WERI-Rb-1 (cell line): ENCODE data around the gene EPB41L2.
A peak's percentile ranks its signal among the peaks of the same experiment; 100 is the strongest.
"Not testable (repeated sequence)": the region's sequence is repeated elsewhere in the genome, so short reads cannot be mapped to it uniquely, and the experiment has no call there.

ENCODE experiments used
- DNase-seq: peaks from one replicate; pipeline ENCODE4 v3.0.0-alpha.2; 2020
- H3K27ac ChIP-seq: fragments of 250-450 bp; sonication (Bioruptor Pico); 2 replicates; pipeline ENCODE4 v1.5.1; 2020; ENCODE audit warnings: mild to moderate bottlenecking, moderate library complexity
- H3K27me3 ChIP-seq: fragments of 250-450 bp; sonication (Bioruptor Pico); 2 replicates; pipeline ENCODE4 v1.5.1; 2021; ENCODE audit warnings: mild to moderate bottlenecking, low read depth, moderate library complexity; ENCODE audit not compliant: insufficient read depth, severe bottlenecking
- H3K36me3 ChIP-seq: fragments of 250-450 bp; sonication (Bioruptor Pico); 2 replicates; pipeline ENCODE4 v1.5.1; 2020; ENCODE audit warnings: mild to moderate bottlenecking, moderate library complexity
- H3K4me3 ChIP-seq: 2 replicates; pipeline ENCODE4 v1.5.1; 2011; ENCODE audit warnings: low read depth, mild to moderate bottlenecking, control low read depth, low read length
- H3K9me3 ChIP-seq: fragments of 250-450 bp; sonication (Bioruptor Pico); 2 replicates; pipeline ENCODE4 v1.5.1; 2021; ENCODE audit warnings: mild to moderate bottlenecking, moderate library complexity; ENCODE audit not compliant: severe bottlenecking
- TF ChIP-seq, protein P1 (sequence below): IDR thresholded peaks from 2 replicates; pipeline ENCODE4 v1.5.1; 2011; ENCODE audit warnings: low read depth, mild to moderate bottlenecking, control low read depth, inconsistent platforms, low read length

The EPB41L2 gene

DNA sequence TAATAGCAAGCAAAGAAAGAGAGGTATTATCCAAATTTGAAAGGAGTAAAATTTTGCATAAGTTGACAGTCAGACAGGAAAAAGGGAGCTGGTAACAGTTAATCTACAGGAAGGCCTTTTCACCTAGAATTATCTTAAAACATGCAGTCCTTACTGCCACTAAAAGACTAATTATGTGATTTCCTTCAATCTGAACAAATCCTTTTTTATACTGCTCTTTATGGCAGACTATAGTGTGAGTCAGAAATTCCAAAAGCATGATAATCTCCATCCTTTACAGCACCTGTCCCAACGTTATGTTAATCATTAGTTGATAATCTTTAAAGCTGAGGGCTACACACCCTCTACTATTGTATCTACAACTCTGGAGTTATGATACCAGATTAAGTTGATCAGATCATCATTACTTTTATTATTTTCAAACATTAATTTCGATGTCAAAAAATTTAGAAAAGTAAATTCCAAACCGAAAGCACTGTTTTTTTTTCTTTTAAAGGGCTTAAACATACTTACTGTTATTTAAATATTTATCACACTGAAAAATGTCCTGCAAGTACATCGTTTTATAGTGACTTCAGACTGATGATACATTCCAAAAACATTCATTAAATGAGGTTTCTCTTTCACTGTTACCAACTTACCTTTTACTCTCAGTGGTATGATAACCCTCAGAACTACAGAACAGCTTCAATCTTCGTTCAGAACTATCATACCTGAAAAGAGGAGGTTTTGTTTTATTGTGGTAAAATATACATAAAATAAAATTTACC is 39.1 kb upstream of the EPB41L2 start:
- TF ChIP-seq, protein P1, sequence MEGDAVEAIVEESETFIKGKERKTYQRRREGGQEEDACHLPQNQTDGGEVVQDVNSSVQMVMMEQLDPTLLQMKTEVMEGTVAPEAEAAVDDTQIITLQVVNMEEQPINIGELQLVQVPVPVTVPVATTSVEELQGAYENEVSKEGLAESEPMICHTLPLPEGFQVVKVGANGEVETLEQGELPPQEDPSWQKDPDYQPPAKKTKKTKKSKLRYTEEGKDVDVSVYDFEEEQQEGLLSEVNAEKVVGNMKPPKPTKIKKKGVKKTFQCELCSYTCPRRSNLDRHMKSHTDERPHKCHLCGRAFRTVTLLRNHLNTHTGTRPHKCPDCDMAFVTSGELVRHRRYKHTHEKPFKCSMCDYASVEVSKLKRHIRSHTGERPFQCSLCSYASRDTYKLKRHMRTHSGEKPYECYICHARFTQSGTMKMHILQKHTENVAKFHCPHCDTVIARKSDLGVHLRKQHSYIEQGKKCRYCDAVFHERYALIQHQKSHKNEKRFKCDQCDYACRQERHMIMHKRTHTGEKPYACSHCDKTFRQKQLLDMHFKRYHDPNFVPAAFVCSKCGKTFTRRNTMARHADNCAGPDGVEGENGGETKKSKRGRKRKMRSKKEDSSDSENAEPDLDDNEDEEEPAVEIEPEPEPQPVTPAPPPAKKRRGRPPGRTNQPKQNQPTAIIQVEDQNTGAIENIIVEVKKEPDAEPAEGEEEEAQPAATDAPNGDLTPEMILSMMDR, result no peak
- H3K4me3 ChIP-seq, result no peak overlapping the region
- H3K27me3 ChIP-seq, result no peaks in the 10 kb centered on the region
- no peaks in the 10 kb centered on the region for H3K9me3 ChIP-seq
- no peak for DNase-seq
- no peak overlapping the region for H3K27ac ChIP-seq
- no peaks in the 10 kb centered on the region for H3K36me3 ChIP-seq

- Histone ChIP-seq H3K27ac (no peak overlapping the region), H3K36me3 (no peaks in the 10 kb centered on the region), H3K9me3 (no peaks in the 10 kb centered on the region), H3K4me3 (no peak overlapping the region), H3K27me3 (no peaks in the 10 kb centered on the region)
- DNase-seq, result no peak
- TF ChIP-seq, protein P1, result no peak
Measured at GRCh38 chr6:131096786-131097185, 33.7 kb upstream of the EPB41L2 start.

GRCh38 chr6:131093334-131093733 is 30.3 kb upstream of the EPB41L2 start:
- H3K27ac ChIP-seq, result no peak overlapping the region
- no peak overlapping the region for H3K4me3 ChIP-seq
- DNase-seq, result no peak
- no peaks in the 10 kb centered on the region for H3K9me3 ChIP-seq
- TF ChIP-seq, protein P1, result no peak
- H3K36me3 ChIP-seq, result no peaks in the 10 kb centered on the region
- no peaks in the 10 kb centered on the region for H3K27me3 ChIP-seq

- not testable (repeated sequence) for H3K27me3 ChIP-seq, DNase-seq, H3K9me3 ChIP-seq, H3K4me3 ChIP-seq, H3K36me3 ChIP-seq, H3K27ac ChIP-seq
Measured at GRCh38 chr6:131091944-131092343, 28.9 kb upstream of the EPB41L2 start.

DNA sequence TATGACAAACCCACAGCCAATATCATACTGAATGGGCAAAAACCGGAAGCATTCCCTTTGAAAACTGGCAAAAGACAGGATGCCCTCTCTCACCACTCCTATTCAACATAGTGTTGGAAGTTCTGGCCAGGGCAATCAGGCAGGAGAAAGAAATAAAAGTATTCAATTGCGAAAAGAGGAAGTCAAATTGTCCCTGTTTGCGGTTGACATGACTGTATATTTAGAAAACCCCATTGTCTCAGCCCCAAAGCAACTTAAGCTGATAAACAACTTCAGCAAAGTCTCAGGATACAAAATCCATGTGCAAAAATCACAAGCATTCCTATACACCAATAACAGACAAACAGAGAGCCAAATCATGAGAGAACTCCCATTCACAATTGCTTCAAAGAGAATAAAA is 27.3 kb upstream of the EPB41L2 start:
- DNase-seq, H3K36me3 ChIP-seq: not testable (repeated sequence)

GRCh38 chr6:131084982-131085381 is 21.9 kb upstream of the EPB41L2 start:
- TF ChIP-seq, protein P1, result peak; percentile 23; the same call in 1 of the 2 replicates
- H3K4me3 ChIP-seq, result no peak overlapping the region
- no peaks in the 10 kb centered on the region for H3K27me3 ChIP-seq
- DNase-seq, result no peak
- H3K9me3 ChIP-seq, result no peaks in the 10 kb centered on the region
- no peaks in the 10 kb centered on the region for H3K36me3 ChIP-seq
- no peak overlapping the region for H3K27ac ChIP-seq

More for the DNA sequence above, 27.3 kb upstream of the EPB41L2 start:
- H3K27ac ChIP-seq, H3K27me3 ChIP-seq, H3K4me3 ChIP-seq, H3K9me3 ChIP-seq: not testable (repeated sequence)

DNA sequence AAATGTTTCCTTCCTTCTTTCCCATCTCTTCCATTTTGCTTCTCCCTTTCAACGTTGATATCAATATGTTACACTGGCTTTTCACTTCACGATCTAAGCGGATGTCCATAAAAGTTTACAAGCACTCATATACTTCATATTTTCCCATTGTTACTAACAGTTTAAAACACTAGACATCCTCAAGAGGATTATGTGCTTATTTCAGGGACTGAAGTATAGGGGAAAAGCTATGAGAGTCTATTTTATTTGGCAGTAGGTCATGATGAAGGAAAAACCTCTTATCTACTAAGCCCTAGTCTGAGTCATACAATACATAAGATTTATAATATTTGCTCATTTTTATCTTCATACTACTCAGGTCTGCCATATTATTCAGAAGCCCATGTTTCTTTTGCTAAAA is 20.6 kb upstream of the EPB41L2 start:
- no peak overlapping the region for H3K4me3 ChIP-seq

More for the DNA sequence above, 20.6 kb upstream of the EPB41L2 start:
- DNase-seq, result no peak
- TF ChIP-seq, protein P1, result no peak
- H3K27me3 ChIP-seq, result no peaks in the 10 kb centered on the region
- no peak overlapping the region; the same call in 1 of the 2 replicates for H3K27ac ChIP-seq
- H3K36me3 ChIP-seq, result no peaks in the 10 kb centered on the region
- no peaks in the 10 kb centered on the region for H3K9me3 ChIP-seq
